ENCODE measurements around the gene SPDYE3. TPM values are rescaled to one million over a fixed set of nuclear protein-coding genes. Genes with fewer than 3 reads are reported as not detected.

SPDYE3 gene
- total and polyA plus RNA-seq, 2 of the 13 experiments (the other 11 are each of a cell fraction or from before 2014, with no cell fraction given): not detected

- Histone ChIP-seq H3K27ac (ENCODE audit: extremely low read length, insufficient read depth, low read length) (no peak overlapping the region), H3K9me3 (ENCODE audit: low read length) (no peaks in the 10 kb centered on the region), H3K4me1 (ENCODE audit: insufficient read depth, low read length) (no peaks in the 10 kb centered on the region), H3K4me2 (ENCODE audit: low read depth, low read length) (no peak overlapping the region), H3K9ac (ENCODE audit: insufficient read depth, low read depth, low read length) (no peak overlapping the region), H3K36me3 (replicated peaks in 1 of 2; ENCODE audit: control insufficient read depth in 1 of 2, insufficient read depth in 2 of 2, low read length in 2 of 2) (peaks cover 4 to 11% of the 10 kb centered on the region in 2 experiments), H4K20me1 (ENCODE audit: insufficient read depth, low read length) (no peaks in the 10 kb centered on the region), H3K4me3 (replicated peaks in 1 of 3; ENCODE audit: insufficient read depth in 1 of 3, low read depth in 2 of 3, low read length in 3 of 3) (no peak overlapping the region), H3K79me2 (ENCODE audit: insufficient read depth, low read length) (no peaks in the 10 kb centered on the region), H3K27me3 (ENCODE audit: control insufficient read depth in 1 of 2, insufficient read depth in 2 of 2, low read length in 2 of 2) (no peaks in the 10 kb centered on the region), H2AFZ (ENCODE audit: low read length) (no peak overlapping the region)
- no peak for FAIRE-seq
- TF ChIP-seq AGO2 (optimal IDR thresholded peaks at IDR 0.05; ENCODE audit: low read depth, low read length) (peak; percentile 93), AKNA (CRISPR knock-in tag; IDR thresholded peaks at IDR 0.05; ENCODE audit: borderline replicate concordance) (no peak), POLR2G (IDR thresholded peaks at IDR 0.05; ENCODE audit: low read depth, low read length) (peak; percentile 39; the same call in 1 of the 2 replicates), RBM22 (optimal IDR thresholded peaks at IDR 0.05; ENCODE audit: low read length) (peak; percentile 70), POLR2A (IDR thresholded peaks at IDR 0.05; ENCODE audit: insufficient read depth in 1 of 2, low read depth in 2 of 2, low read length in 2 of 2) (peak in 1 of 2 experiments; percentile 18; a peak in 1 of 4 replicates), ZNF326 (CRISPR knock-in tag; IDR thresholded peaks at IDR 0.05; ENCODE audit: borderline replicate concordance) (no peak), ZBTB10 (CRISPR knock-in tag; IDR thresholded peaks at IDR 0.05; ENCODE audit: borderline replicate concordance) (no peak)
- TF ChIP-seq, protein P1, sequence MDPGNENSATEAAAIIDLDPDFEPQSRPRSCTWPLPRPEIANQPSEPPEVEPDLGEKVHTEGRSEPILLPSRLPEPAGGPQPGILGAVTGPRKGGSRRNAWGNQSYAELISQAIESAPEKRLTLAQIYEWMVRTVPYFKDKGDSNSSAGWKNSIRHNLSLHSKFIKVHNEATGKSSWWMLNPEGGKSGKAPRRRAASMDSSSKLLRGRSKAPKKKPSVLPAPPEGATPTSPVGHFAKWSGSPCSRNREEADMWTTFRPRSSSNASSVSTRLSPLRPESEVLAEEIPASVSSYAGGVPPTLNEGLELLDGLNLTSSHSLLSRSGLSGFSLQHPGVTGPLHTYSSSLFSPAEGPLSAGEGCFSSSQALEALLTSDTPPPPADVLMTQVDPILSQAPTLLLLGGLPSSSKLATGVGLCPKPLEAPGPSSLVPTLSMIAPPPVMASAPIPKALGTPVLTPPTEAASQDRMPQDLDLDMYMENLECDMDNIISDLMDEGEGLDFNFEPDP (CRISPR knock-in tag; conservative IDR thresholded peaks at IDR 0.05): 0 out of 2 replicates have a peak, but pooled peaks have one; percentile 26
- ChIA-PET POLR2A (interaction anchor here (0.7 to 1.3 kb wide), 2 partner anchors 16 to 125 kb away, joined by 3 to 4 read pairs; no protein-coding TSS in a partner anchor), CTCF (ENCODE audit: low intra/inter-chr PET ratio, low total read pairs) (no interaction called here)
- WGBS (ENCODE audit: low lambda C conversion rate): 93% methylated on average over 11 of the region's 16 CpGs
- ATAC-seq: no peak; the same call in none of the 3 replicates
- no peak for DNase-seq (ENCODE audit: low spot score)
- in situ Hi-C loops (cut with HindIII; ENCODE audit: extremely low pct_ligation_motif_present, low pct_unique_long_range_greater_than_20kb): no loop called here
- BruUV-seq (replicated peaks): no TSS peak
- intact Hi-C loops (cut with micrococcal nuclease; ENCODE audit: unreplicated experiment): no loop called here
Observed at GRCh38 chr7:100366411-100367250, 59.1 kb downstream of the SPDYE3 start.

Data from HepG2 (cell line).